ENCODE results near the gene TNXB.
"Not testable (repeated sequence)": the region's sequence is repeated elsewhere in the genome, so short reads cannot be mapped to it uniquely, and the experiment has no call there.

- TF ChIP-seq CTCF, POLR2A (IDR thresholded peaks at IDR 0.05): not testable (repeated sequence)
These were observed 40.8 kb downstream of the TNXB start for GRCh38 chr6:32068315-32068714.
